Endothelial cell of hepatic sinusoid (primary cell): Measurements from ENCODE around the gene GRIN1.

Experiments used
- in situ Hi-C: cut with HindIII; loops from 2 replicates; pipeline ENCODE4 v1.10.0; 2017; ENCODE audit warnings: low sequenced_read_pairs

The GRIN1 gene

DNA sequence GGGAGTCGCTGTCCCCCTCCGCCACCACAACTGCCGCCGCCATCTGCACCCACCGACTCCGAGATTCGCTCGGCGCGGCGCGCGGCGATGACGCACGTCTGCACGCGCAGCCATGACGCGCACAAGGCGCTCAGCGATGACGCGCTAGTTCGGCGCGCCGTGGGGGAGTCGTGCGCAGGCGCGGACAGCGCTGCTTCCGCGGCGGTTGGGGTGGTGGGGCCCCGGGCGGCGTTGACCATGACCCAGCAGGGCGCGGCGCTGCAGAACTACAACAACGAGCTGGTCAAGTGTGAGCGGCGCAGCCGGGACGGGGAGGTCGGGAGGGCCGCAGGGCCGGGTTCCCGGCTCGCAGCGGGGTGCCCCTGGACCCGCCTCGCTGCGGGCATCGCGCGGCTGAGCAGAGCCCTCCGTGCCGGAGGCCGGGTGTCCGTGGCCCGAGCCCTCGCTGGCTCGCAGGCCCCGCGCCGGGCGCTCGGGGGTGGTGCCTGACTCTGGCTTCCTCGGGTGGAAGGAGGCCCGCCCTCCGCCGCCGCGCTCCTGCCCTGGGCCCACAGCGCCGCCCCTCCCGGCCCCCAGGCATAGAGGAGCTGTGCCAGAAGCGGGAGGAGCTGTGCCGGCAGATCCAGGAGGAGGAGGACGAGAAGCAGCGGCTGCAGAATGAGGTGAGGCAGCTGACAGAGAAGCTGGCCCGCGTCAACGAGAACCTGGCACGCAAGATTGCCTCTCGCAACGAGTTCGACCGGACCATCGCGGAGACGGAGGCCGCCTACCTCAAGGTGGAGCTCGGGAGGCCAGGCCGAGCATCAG lies 49.7 kb downstream of the GRIN1 start, which contains the start of the genes ANAPC2 and SSNA1:
TSS of gene ANAPC2 (minus strand) at position 71 of the 807 bp plus-strand sequence. CDS start at position 43, 28 bp downstream.
TSS of gene SSNA1 (plus strand) at position 187 of the 807 bp plus-strand sequence. CDS start at position 238, 51 bp downstream.
- in situ Hi-C loops = no loop called here

DNA sequence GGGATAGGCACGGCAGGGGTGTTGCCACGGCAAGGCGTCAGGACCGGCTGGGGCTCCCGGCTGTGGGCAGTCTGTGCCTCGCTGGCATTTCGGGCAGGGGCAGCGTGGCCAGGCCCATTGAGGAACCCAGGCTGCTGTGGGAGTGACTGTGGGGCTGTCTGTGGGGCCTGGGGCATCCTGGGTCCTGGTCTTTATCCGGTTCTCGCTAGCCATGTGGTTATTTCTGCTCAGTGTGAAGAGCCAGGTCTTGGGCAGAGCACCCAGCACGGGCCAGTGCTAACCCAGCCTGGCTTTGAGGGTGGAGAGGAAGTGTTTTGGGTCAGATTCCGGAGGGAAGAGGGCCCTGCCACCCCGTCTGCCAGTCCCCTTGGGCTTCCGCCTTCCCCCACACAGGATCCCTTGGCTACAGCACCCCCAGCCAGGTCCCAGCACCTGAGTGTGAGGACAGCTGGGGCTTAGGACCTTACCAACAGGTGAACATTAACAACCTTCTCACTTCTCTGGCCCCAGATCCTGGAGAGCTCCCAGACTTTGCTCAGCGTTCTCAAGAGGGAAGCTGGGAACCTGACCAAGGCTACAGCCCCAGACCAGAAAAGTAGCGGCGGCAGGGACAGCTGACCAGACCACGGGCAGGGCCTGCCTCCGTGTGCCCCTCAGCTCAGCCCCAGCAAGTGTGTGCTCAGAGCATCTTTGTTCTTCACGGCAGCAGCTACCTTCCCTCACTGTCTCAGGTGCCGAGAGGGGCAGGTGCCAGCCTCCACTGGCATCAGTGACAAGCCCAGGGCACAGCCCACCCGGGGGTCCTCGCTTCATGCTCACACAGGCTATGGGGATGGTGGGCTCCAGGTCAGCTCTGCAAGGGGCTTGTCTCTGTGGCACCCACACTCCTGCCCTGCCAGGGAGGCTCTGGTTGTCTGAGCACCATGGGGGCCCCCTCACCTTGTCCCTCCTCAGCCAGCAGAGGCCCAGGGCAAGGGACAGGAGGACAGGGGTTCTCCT lies 50.6 kb downstream of the GRIN1 start:
- in situ Hi-C loops = no loop called here

DNA sequence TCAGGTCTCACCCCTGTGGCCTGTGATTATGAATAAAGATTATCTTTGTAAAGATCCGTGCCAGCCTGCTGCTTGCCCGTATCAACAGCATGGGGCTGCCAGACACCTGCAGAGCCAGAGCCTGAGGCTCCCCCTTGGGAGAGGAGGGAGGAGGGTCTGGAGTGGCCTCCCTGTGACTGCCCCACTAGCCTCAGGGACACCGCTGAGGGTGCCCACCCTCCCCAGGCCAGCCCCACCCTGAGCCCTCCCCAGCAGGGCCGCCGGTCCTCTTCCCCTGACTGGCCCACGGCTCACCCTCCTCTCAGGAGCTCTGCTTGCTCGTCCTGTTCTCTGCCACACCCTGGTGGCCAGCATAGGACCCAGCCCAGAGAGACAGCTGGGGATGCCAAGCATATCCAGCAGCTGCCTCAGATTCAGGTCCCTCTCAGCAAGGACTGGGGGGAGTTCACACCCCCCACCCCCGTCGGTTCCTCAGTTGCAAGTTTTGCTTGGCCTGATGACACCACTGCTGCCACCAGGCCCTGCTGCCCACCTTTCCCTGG lies 51.4 kb downstream of the GRIN1 start:
- in situ Hi-C loops = no loop called here

DNA sequence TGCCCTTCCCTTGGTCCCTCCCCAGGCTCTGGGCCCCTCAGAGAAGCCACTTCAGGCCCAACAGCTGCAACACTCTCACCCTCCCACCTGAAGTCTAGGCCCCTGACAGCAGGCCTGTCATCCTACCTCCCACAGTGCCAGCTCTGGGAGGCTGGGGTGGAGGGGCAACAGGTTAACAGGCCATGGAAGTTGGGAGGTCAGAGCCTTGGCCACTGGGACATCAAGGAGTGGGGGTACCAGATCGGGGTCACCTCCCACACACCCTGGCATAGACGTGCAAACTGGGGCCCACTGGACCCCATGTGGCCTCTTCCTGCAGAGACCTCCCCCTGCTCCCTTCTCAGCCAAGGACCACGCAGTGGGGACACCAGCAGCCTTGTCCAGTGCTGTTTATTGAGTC lies 52.3 kb downstream of the GRIN1 start:
- in situ Hi-C loops = no loop called here

DNA sequence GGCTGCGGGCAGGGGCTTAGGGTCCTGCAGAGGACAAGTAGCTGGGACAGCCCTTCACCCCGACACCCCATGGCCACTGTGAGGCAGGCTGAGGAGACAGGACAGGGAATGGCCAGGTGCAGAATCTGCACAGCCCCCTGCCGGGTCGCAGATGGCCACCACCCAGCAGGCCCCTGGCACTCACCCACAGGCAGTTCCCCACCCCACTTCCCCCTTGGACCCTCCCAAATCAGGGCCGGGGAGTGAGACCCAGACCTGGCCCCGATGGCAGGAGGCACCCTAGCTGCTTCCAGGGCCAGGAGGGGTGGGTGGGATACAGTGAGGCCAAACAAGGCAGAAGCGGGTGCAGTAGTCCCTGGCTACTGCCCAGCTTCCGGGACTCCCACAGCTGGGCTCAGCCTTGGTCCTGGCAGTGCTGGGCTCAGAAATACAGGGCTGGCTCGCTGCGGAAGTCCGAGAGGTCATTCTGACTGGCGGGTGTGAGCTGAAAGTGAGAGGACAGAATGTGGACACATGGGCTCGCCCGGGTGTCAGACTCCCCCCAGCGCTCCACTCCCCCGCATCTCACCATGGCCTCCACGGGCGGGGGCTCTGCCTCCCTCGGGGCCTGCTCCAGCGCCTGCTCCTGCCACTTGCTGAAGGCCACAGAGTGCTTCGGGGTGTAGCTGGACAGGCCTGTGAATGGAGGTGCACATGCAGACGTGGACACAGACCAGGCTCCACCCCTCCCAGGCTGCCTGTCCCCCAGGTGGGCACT lies 52.9 kb downstream of the GRIN1 start:
- in situ Hi-C loops = no loop called here

DNA sequence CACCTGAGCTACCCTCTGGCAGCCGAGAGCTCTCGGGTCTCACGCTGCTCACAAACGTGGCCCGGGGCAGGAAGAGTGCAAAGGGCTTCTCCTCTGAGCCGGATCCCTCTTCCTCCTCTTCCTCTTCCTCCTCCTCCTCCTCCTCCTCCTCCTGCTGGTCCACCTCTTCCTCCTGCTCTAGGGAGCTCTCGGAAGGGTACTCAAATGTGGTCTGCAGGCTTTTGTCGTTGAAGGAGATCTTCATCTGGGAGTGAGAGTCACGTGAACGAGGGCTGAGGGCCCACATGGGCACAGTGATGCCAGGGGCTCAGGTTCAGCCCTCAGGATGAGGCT lies 53.5 kb downstream of the GRIN1 start:
- in situ Hi-C loops = no loop called here

DNA sequence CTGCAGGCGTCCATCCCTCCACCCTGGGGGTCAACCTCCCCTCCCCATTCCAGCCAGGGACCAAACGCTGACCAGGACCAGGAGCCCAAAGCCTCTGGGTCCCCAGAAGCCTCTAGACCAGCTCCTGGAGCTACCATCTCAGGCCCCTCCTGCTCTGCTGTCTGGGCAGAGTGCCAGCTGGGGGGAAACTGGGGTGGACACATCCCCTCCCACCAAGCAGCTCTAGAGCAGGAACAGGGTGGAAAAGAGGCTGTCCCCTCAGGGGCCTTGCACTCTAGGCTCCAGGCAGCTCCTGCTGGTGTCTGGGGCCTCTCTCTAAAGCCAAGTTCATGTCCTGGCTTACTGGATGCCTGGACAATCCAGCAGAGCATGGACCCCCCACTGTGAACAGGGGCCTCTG lies 53.9 kb downstream of the GRIN1 start:
- in situ Hi-C loops = no loop called here

DNA sequence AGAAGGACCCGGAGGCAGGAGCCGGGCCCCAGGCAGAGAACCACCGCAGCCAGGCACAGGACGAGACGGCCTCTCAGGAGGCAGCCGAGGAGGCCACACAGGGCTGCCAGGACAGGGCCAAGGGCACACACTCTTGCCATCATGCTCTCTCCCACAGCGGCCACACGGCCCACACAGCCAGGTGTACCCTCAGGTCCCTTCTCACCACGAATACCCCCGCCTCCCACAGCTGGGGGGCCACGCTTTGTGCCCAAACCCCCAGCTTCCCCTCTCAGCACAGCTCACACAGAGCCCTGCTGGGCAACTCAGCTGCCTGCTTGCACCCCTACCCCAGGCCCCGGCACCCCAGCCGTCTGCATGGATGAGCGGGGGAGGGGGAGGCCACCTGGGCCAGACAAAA lies 54.8 kb downstream of the GRIN1 start:
- in situ Hi-C loops = no loop called here

DNA sequence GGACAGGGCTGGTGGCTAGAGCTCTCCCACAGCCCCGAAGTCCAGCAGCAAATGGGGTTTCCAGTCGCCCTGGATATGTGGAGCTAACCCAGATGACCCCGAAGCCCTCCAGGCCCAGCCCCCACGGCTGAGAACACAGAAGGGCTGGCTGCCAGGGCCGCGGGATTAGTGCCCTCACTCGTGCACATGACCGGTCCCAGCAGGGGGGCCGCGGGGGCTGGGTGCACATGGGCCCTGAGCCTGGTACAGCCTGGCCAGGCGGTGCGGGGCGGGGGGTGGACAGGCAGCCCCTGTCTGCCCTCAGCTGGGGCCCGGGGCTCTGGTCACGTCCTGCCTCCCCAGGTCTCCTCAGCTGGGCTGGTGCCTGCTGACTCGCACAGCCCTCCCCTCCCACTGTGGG lies 55.4 kb downstream of the GRIN1 start:
- in situ Hi-C loops = no loop called here

DNA sequence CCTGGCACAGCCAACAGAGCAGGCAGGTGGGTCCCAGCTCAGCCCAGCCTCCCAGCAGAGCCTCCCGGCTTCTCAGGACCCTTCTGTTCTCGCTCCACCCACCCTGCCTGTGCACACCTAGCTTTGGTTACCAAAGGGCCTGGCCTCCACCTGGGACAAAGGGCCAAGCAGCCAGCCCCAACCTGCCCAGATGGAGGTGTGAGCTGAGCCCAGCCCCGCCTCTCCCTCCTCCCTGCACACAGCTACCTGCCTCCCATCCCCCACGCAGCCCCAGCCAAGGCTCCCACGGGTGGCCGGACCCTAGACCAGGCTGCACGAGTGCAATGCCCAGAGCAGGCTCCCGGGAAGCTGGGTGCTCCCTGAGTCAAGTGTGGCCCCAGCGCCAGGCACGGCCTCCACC lies 56.0 kb downstream of the GRIN1 start:
- in situ Hi-C loops = no loop called here

DNA sequence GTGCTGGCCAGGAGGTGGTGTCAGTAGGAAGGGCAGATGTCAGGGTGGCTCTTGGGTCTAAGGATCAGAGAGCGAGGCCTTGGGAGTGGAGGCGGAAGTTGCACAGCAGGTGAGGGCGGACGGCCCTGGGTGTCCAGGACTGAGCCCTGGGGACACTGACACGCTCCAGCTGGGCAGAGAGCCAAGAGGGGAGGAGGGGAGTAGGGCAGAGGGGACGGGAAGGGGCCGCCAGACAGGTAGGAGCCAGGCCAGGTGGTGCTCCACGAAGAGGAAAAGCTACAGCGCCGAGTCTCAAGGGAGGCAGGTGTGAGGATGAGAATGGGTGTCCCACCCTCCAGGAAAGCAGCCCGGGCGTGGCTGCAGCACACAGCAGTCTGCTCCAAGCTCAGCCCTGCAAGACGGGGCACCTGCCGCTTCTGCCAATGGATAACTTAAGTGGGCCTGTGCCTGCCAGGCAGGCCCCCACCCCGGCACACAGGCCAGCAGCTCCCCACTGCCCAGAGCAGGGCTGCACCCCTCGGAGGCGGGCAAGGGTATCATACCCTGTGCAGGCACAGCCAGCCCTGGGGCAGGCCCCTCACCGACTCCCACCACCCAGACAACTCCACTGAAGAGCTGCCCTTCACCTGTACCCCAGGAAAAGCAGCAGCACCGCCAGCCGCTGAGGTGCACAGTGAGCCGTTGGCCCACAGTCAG lies 56.7 kb downstream of the GRIN1 start:
- in situ Hi-C loops = no loop called here

DNA sequence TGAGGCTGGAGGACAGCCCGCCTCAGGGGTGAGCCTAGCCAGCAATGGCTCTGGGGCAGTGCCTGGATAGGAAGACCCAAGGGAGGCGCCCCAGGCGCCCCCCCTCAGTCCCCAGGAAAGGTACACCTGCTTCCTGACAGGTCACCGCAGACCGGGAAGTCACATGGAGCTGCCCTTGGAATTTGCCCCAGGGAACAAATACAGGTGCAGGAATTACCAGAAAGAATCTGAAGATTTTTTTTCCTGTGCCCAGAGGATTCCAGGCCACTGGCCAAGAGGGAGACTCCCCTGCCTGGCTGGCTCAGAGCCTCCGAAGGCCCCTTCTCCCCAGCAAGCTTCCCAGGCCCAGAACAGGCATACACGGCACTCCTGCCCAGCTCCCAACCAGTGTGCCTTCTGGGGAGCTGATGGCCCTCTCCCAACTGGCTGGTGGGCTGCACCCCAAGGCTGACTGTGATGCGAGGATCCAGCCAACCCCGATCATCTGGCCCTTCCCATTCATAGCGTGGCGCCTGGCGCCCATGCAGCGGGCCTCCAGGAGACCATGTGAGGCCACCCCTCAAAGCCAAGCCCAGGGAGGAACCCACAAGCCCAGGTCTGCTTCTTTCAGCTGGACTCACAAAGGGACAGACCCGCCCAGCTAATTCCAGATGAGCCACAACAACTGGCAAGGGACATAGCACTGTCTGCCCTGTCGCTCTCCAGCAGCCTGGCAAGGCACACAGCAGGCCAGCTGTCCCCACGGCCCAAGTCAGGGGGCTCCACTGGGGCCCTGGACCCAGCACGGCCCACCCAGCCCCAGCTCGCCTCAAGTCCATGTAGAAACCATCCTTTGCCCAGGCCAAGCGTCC lies 59.3 kb downstream of the GRIN1 start:
- in situ Hi-C loops = no loop called here

DNA sequence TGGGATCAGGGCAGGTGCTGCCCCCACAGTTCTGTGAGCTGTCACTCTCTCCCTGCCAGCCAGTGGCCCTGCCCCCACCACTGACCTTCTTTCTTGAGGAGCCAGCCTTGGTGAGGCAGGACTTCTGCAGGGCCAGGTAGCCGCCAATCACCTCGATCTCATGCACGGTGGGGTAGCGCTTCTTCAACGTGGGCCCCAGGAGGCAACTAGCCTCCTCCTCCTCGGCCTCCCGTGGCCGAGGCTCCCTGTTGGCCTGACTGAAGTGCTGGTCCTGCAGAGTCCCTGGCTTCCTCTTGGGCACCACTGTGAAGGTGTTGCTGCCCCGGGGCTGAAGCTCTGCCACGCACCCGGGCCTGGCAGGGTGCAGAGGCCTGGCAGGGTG lies 59.9 kb downstream of the GRIN1 start:
- in situ Hi-C loops = no loop called here

DNA sequence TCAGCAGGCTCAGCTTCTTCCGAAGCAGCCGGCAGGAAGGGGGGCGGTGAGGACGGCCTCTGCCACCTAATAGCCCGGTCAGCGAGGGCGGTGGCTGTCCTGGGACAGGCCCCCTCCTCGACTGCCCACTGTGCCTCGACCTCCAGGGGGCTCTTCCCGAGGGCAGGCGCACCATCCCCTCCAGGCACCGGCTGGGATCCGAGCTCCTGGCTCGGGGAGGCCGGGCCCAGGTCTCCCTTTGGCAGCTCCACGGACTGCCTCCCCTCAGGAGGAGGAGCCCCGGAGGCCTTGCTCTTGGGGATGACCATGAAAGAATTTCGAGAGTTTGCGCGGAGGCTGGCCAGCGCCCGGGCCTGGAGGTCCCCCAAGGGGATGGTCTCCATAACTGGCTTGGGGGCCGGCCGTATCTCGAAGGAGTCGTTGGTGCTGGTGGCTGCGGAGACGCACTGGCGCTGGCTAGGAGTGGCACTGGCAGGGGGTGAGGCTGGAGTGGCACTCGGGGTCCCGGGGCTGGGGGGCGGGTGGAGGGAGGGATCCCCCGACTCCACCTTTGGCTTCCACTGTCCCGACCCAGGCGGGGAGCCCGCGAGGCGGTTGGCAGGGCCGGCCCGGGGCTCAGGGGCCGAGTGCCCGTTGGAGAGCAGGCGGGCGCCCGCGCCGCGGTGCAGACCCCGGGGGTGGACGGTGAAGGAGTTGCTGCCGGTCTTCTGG lies 60.6 kb downstream of the GRIN1 start:
- in situ Hi-C loops = no loop called here

DNA sequence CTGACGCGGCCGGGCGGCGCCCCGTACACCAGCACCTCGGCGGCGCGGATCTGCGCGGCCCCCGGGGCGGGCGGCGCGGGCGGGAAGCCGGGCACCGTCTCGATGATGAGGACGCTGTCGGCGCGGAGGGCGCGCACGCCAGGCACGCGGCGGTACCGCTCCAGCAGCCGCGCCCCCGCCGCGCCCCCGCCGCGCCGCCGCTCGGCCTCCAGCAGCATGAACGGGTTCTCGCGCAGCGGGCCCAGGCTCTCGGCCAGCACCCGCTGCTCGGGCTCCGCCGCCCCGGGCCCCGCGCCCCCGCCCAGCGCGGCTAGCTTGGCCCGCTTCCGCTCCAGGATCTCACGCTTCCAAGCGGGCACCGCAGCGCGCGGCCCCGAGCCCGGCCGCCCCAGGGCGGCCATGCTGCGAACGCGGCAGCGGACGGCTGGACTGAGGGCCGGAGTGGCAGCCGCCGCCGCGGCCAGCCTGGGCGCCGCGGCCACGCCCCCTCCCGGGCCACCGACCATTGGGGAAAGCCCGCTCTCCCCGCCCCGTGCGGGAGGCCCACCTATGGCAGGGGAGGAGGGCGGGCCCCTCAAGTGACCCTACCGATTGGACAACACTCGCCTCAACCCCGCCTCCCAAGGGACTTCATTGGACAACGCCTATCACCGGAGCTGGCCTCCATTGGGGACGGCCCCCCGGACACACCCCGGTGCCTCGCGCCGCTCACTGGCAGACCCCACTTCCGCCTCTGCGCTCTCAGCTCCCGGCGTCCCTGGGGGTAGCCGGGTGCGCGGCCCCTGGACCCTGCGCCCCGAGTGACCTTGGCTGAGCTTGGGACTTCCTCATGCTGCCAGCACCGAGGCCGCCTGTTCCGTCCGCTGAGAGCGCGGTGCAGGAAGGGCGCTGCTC lies 61.6 kb downstream of the GRIN1 start, which contains the start of gene TPRN:
TSS of gene TPRN (minus strand) at position 431 of the 894 bp plus-strand sequence. CDS start at position 401, 30 bp downstream.
- in situ Hi-C loops = no loop called here

DNA sequence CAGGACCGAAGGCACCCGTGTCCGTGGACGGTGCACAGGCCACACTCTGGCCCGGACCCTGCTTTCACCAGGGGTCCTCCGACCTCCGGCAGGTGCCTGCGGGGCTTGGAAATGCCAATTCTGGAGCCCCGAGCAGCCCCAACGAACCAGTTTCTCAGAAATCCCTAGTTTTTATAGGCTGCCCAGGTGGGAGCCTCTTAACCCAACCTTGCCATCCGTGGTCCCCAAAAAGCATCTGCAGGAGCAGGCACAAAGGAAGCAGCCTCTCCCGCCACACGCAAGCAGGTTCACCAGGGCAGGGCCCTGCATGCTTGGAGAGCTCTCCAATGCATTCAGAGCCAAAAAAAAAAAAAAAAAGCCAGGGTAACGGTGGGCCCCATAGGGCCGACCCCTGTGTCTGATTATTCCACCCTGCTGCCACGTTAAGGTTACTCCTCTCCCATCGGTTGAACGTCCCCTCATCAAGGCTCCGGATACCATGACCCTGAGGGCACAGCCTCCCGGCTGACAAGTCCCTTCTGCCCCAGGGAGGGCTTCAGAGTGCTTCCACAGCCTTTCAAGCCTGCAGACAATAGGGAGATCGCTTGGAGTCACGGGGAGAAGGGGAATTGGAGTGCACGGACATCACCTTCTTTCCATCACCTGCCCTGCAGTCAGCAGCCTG lies 62.4 kb downstream of the GRIN1 start:
- in situ Hi-C loops = no loop called here

DNA sequence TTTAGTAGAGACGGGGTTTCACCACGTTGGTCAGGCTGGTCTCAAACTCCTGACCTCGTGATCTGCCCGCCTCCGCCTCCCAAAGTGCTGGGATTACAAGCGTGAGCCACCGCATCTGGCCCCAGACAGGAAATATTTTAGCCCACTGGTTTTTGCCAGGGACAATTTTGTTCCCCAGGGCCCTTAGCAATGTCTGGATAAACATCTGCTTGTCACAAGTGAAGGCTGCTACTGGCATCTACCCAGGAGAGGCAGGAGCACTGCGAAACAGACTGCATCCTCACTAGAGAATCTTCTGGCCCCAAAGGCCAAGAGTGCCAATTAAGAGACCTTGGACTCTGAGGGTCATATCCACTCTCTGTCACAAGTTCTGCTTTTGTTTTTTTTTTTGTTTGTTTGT lies 64.0 kb downstream of the GRIN1 start:
- in situ Hi-C loops = no loop called here
